Calu3 (cell line): ENCODE data around the gene SLPI. TPM values are rescaled to one million over a fixed set of nuclear protein-coding genes. Genes with fewer than 3 reads are reported as not detected.
A peak's percentile ranks its signal among the peaks of the same experiment; 100 is the strongest.

Experiments
- BruUV-seq: library from RNA; stranded (reverse); fragments of 400-500 nt; replicated peaks from 2 replicates; lab custom pipeline; 2021; lab: Mats Ljungman, UMichigan
- CTCF ChIA-PET: fragments of 300-600 bp; sonication (Branson Sonifier 250); formaldehyde crosslinking; loops from one replicate; lab custom pipeline; 2022; ENCODE audit warnings: antibody characterized with exemption; lab: Charles Lee
- DNase-seq: peaks from one replicate; pipeline ENCODE4 v3.0.0; 2022
- H3K27ac Mint-ChIP-seq: one replicate; pipeline ENCODE4 v1.8.0; 2022; ENCODE audit warnings: mixed read lengths; ENCODE audit not compliant: unreplicated experiment
- H3K27me3 Mint-ChIP-seq: one replicate; pipeline ENCODE4 v1.8.0; 2022; ENCODE audit warnings: mixed read lengths; ENCODE audit not compliant: unreplicated experiment
- H3K36me3 Mint-ChIP-seq: one replicate; pipeline ENCODE4 v1.8.0; 2022; ENCODE audit warnings: mild to moderate bottlenecking, moderate library complexity, mixed read lengths; ENCODE audit not compliant: insufficient read depth, unreplicated experiment
- H3K4me1 Mint-ChIP-seq: one replicate; pipeline ENCODE4 v1.8.0; 2022; ENCODE audit warnings: mild to moderate bottlenecking, low read depth, mixed read lengths; ENCODE audit not compliant: unreplicated experiment
- H3K4me3 Mint-ChIP-seq: one replicate; pipeline ENCODE4 v1.8.0; 2022; ENCODE audit warnings: mild to moderate bottlenecking, low read depth, moderate library complexity, mixed read lengths; ENCODE audit not compliant: unreplicated experiment
- H3K9me3 Mint-ChIP-seq: one replicate; pipeline ENCODE4 v1.8.0; 2022; ENCODE audit warnings: low read depth, mixed read lengths; ENCODE audit not compliant: unreplicated experiment
- intact Hi-C: fragments of 100-400 bp; cut with micrococcal nuclease; formaldehyde crosslinking; loops from one replicate; pipeline ENCODE4 v1.10.0; 2022; ENCODE audit not compliant: unreplicated experiment
- total RNA-seq: library from RNA; stranded (reverse); gene quantifications from 2 replicates; pipeline ENCODE4 v1.2.3, GENCODE V29; 2022
- TF ChIP-seq, protein P1 (sequence below): fragments of 200-600 bp; IDR thresholded peaks from one replicate; pipeline ENCODE4 v1.8.0; 2022; ENCODE audit warnings: antibody characterized with exemption; ENCODE audit not compliant: unreplicated experiment

The SLPI gene
- total RNA-seq, 1 experiment from 2014 or later: 270 TPM

DNA sequence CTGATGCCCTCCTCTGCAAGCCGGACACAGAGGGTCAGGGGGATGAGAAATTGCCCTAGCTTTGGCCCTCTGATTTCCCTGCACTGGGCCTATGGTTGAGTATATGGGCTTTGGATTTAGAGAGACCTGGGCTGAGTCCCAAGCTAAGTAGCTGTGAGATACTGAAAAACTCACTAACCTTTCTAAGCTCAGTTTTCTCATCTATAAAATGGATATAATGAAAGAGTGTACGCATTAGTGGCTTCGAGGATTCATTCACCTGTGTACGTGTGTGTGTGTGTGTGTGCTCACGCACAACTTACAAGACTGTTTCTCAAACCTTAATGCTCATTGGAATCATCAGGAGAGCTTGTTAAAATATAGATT is 39.6 kb upstream of the SLPI start:
- no peak for DNase-seq
- peaks cover 15% of the 10 kb centered on the region for H3K27me3 Mint-ChIP-seq
- peaks cover 15% of the 10 kb centered on the region for H3K36me3 Mint-ChIP-seq
- CTCF ChIA-PET: interaction anchor here (0.5 to 4.7 kb wide), 45 partner anchors 10 to 697 kb away, joined by 3 to 27 read pairs (median 5); partner anchors contain the start of genes PI3, SLPI and SYS1
- TF ChIP-seq, protein P1, sequence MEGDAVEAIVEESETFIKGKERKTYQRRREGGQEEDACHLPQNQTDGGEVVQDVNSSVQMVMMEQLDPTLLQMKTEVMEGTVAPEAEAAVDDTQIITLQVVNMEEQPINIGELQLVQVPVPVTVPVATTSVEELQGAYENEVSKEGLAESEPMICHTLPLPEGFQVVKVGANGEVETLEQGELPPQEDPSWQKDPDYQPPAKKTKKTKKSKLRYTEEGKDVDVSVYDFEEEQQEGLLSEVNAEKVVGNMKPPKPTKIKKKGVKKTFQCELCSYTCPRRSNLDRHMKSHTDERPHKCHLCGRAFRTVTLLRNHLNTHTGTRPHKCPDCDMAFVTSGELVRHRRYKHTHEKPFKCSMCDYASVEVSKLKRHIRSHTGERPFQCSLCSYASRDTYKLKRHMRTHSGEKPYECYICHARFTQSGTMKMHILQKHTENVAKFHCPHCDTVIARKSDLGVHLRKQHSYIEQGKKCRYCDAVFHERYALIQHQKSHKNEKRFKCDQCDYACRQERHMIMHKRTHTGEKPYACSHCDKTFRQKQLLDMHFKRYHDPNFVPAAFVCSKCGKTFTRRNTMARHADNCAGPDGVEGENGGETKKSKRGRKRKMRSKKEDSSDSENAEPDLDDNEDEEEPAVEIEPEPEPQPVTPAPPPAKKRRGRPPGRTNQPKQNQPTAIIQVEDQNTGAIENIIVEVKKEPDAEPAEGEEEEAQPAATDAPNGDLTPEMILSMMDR: no peak
- H3K27ac Mint-ChIP-seq: peak overlapping the region; percentile 8
- no TSS peak for BruUV-seq
- no peaks in the 10 kb centered on the region for H3K9me3 Mint-ChIP-seq
- H3K4me3 Mint-ChIP-seq: peak overlapping the region; percentile 79
- intact Hi-C loops: loop anchor here (5.0 kb wide), 2 partner anchors 42 to 192 kb away; partner anchors contain the start of genes KCNS1 and SLPI
- H3K4me1 Mint-ChIP-seq: peaks cover 17% of the 10 kb centered on the region

DNA sequence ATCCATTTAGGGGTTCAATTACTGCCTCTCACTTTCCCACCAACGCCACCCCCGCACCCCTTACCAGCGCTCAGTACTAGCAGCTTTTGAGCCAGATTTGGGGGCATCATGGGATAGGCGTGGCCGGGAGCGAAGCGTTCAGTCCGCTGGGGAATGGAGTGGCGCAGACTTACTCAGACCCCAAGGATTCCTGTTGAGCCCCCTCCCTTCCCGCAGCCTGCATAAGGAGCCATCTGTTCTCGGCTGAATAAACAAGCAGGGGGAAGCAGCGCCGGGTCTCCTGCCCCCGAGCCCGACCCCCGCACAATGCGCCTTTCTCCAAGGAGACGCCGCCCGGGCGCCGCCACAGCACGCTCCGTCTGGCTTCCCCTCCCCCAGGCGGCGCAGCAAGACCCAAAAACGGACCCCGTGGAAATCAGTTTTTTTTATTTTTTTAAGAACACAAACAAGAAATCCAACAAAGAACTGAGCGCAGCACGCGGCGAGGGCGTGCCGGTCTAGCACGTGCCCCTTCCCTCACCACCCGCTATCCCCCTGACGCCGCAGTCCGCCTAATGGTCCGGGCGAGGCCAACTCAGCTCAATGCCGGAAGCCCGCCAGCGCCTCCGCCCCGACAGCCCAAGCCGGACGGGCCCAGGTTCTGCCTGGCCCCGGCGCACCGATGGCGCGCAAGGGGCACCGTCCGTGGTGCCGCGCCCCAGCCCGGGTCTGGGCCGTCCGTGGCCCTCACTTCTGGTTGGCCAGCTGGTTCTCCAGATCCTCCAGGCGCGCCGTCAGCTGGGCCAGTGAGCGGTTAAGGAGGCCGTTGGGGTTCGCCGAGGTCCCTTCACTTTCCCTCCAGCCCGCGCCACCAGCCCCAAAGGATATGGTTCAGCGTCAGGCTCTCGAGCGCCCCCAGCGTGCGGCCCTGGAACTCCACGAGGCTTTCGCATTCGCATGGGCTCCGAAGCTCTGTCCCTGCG is 39.0 kb upstream of the SLPI start:
- TF ChIP-seq, protein P1: peak; percentile 99
- peak overlapping the region; percentile 8 for H3K27ac Mint-ChIP-seq

DNA sequence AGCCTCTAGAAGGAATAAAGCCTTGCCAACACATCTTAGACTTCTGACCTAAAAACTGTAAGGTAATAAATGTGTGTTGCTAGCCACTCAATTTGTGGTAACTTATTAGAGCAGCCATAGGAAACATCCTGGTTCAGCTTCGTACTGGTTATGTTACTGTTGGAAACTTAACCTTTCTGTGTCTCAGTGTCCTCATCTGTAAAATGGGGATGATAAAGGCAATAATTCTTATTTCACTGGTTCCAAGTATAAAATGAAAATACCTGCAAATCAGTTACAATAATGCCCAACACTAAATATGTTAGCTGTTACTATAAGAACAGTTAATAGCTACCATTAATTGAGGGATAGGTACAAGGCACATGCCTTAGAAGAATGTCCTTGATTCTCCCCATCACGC is 38.0 kb upstream of the SLPI start:
- peaks cover 15% of the 10 kb centered on the region for H3K36me3 Mint-ChIP-seq
- no TSS peak for BruUV-seq

More for the DNA sequence above, 39.0 kb upstream of the SLPI start:
- Mint-ChIP-seq H3K27me3 (peaks cover 16% of the 10 kb centered on the region), H3K4me3 (peak overlapping the region; percentile 79), H3K36me3 (peaks cover 15% of the 10 kb centered on the region), H3K9me3 (no peaks in the 10 kb centered on the region), H3K4me1 (peaks cover 17% of the 10 kb centered on the region)
- no TSS peak for BruUV-seq
- CTCF ChIA-PET: interaction anchor here (0.5 to 4.7 kb wide), 50 partner anchors 9 to 698 kb away, joined by 3 to 27 read pairs (median 4); partner anchors contain the start of genes MATN4, PI3, SLPI and SYS1
- DNase-seq: peak; percentile 98
- intact Hi-C loops: loop anchor here (1.0 to 5.0 kb wide), 3 partner anchors 41 to 191 kb away; partner anchors contain the start of genes KCNS1 and SLPI

DNA sequence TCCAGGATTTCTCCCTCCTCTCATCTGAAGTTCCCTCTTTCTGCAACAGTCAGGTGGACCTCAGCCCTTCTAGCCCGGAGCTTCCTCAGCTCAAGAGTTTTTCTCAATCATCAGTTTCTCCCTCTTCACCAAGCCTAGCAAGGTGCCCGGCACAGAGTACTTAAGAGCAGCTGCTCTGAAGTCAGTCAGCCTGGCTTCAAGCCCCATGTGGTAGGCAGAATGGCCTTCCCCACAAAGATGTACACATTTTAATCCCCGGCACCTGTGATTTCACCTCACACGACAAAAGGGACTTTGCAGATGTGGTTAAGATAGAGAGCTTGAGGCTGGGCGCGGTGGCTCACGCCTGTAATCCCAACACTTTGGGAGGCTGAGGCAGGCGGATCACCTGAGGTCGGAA is 37.2 kb upstream of the SLPI start:
- no TSS peak for BruUV-seq
- Mint-ChIP-seq H3K36me3 (peaks cover 15% of the 10 kb centered on the region), H3K27me3 (peaks cover 34% of the 10 kb centered on the region), H3K4me1 (peaks cover 17% of the 10 kb centered on the region), H3K4me3 (no peak overlapping the region), H3K9me3 (no peaks in the 10 kb centered on the region), H3K27ac (no peak overlapping the region)
- intact Hi-C loops: loop anchor here (1.0 to 5.0 kb wide), 6 partner anchors 39 to 281 kb away; partner anchors contain the start of genes KCNS1 and SLPI
- TF ChIP-seq, protein P1: no peak
- CTCF ChIA-PET: interaction anchor here (0.6 to 4.7 kb wide), 16 partner anchors 9 to 248 kb away, joined by 3 to 27 read pairs (median 6); partner anchors contain the start of gene SLPI
- no peak for DNase-seq

More for the DNA sequence above, 38.0 kb upstream of the SLPI start:
- TF ChIP-seq, protein P1: no peak
- Mint-ChIP-seq H3K4me1 (peaks cover 17% of the 10 kb centered on the region), H3K4me3 (peak overlapping the region; percentile 79), H3K27me3 (peaks cover 26% of the 10 kb centered on the region), H3K27ac (no peak overlapping the region), H3K9me3 (no peaks in the 10 kb centered on the region)
- intact Hi-C loops: loop anchor here (5.0 kb wide), 2 partner anchors 40 to 190 kb away; partner anchors contain the start of genes KCNS1 and SLPI
- CTCF ChIA-PET: interaction anchor here (1.5 to 4.7 kb wide), 6 partner anchors 10 to 249 kb away, joined by 3 to 26 read pairs (median 20); partner anchors contain the start of gene SLPI
- no peak for DNase-seq
